C4-2B (cell line): Measurements from ENCODE around the gene GDNF.

Experiments
- CTCF ChIP-seq: fragments of 450-650 bp; conservative IDR thresholded peaks from 2 replicates; pipeline ENCODE4 v1.5.1; 2017; ENCODE audit warnings: mild to moderate bottlenecking
- ZFX ChIP-seq: fragments of 450-650 bp; IDR thresholded peaks from 2 replicates; pipeline ENCODE4 v1.6.1; 2017

DNA sequence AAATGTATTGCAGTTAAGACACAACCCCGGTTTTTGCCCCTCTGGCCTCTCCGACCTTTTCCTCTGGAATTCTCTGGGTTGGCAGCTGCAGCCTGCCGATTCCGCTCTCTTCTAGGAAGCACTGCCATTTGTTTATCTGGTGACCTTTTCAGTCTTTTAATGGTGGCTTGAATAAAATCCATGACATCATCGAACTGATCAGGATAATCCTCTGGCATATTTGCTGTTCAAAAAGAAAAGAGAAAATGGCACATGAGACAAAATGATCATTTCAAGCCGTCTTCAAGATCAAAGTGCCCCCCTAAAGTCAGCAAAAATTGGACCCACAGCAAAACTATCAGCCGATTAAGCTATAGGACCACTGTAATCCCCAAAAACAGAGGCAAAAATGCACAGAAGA is 23.9 kb downstream of the GDNF start:
- no peak for TF ChIP-seq CTCF
- no peak for TF ChIP-seq ZFX
